Uterus (tissue), 2 donors: Measurements from ENCODE around the gene ZNF578.
"Not testable (repeated sequence)": the region's sequence is repeated elsewhere in the genome, so short reads cannot be mapped to it uniquely, and the experiment has no call there.

ENCODE experiments used
- POLR2A ChIP-seq, 2 donors: fragments of 450-650 bp; IDR thresholded peaks; one replicate each; pipeline ENCODE4 v1.6.1; 2016; ENCODE audit warnings: antibody characterized with exemption in 2 of 2, mild to moderate bottlenecking in 1 of 2, moderate library complexity in 1 of 2
- TF ChIP-seq, protein P1 (sequence below), 4 experiments: fragments of 200-600 bp in 2 of 4; fragments of 450-650 bp in 2 of 4; sonication (generic) in 2 of 4; IDR thresholded peaks; one replicate each; pipeline ENCODE4 v1.5.1; 2016 to 2019; ENCODE audit warnings: antibody characterized with exemption in 4 of 4, mild to moderate bottlenecking in 2 of 4, moderate library complexity in 1 of 4

GRCh38 chr19:52538815-52539214, 85.5 kb downstream of the ZNF578 start:
- TF ChIP-seq, protein P1, sequence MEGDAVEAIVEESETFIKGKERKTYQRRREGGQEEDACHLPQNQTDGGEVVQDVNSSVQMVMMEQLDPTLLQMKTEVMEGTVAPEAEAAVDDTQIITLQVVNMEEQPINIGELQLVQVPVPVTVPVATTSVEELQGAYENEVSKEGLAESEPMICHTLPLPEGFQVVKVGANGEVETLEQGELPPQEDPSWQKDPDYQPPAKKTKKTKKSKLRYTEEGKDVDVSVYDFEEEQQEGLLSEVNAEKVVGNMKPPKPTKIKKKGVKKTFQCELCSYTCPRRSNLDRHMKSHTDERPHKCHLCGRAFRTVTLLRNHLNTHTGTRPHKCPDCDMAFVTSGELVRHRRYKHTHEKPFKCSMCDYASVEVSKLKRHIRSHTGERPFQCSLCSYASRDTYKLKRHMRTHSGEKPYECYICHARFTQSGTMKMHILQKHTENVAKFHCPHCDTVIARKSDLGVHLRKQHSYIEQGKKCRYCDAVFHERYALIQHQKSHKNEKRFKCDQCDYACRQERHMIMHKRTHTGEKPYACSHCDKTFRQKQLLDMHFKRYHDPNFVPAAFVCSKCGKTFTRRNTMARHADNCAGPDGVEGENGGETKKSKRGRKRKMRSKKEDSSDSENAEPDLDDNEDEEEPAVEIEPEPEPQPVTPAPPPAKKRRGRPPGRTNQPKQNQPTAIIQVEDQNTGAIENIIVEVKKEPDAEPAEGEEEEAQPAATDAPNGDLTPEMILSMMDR (IDR thresholded peaks at IDR 0.05): not testable (repeated sequence)
- not testable (repeated sequence) for TF ChIP-seq POLR2A (IDR thresholded peaks at IDR 0.05)
